GM18498 (cell line): ENCODE measurements around the gene PTPRU.

Source experiments
- ATAC-seq: cut with Tn5 transposase; IDR thresholded peaks from one replicate; pipeline ENCODE4 v1.9.1; 2021; ENCODE audit warnings: mild to moderate bottlenecking, moderate library complexity; ENCODE audit not compliant: unreplicated experiment

Gene PTPRU

DNA sequence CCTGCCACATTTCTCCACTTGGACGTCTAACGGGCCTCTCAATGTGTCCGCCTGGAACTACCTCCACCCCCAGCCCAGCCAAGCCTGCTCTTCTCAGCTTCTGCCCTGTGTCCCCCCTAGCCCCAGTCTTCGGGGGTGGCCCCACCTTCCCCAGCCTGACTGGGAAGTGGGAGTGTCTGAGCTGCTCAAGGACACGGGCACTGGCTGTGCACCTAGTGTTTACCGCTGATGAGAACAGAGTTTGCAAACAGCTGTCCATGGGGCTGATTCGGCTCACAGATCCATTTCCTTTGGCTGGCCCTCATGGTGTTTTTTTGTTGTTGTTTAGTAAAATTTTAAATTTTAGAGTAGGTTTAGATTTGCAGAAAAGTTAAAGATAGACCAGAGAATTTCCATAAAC lies 121.1 kb downstream of the PTPRU start:
- no peak for ATAC-seq

DNA sequence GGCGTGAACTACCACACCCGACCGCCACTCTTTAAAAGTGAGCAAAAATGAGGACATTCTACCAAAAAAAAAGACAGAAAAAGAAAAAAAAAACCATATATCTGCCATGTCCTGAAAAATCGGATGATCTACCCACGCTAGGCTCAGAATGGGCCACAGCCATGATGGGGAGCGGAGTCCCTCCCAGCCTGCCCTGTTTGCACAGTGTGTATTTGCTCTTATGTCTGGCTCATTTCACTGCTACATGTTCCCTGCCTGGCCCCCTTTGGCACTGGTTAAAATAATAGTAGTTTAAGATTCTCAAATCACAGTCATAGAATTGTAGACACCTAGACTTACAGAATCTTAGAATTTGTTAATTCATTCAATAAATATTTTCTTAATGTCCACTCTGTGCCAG lies 121.9 kb downstream of the PTPRU start:
- no peak for ATAC-seq

DNA sequence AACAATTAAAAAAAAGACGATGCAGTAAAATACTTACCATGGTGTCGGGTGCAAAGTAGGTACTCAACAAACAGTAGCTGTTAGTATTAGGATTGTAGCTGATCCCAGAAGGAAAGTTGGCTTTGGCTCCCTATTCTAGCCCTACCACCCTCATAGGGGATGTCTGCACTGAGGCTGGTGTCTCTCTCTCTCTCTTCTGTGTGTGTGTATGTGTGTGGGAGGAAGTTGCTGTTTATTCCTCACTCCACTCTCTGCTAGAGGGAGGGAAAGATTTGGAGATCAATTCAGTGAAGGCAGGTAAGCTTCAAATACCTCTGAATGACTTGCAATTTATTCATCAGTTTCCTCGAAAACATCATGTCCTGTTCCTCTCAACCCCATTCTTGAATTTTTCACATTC lies 124.4 kb downstream of the PTPRU start:
- ATAC-seq: no peak

DNA sequence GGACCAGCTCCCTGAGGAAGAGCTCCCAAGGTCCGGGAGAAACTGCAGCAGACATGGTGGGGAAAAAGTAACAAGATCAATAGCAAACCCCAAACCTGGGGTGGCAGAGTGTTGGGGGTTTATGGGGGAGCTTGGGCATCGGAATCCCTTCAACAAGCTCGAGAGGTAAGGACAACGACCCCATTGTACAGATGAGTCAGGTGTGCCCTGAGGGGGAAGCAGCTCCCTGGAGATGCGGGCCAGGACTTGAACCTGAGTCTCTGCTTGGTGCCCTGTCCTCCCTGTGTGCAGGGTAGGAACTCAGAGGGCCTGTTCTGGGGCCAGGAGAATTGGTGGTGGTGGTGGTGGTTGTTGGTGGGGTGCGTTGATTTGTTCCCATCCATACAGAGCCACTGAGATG lies 125.4 kb downstream of the PTPRU start:
- ATAC-seq: no peak

DNA sequence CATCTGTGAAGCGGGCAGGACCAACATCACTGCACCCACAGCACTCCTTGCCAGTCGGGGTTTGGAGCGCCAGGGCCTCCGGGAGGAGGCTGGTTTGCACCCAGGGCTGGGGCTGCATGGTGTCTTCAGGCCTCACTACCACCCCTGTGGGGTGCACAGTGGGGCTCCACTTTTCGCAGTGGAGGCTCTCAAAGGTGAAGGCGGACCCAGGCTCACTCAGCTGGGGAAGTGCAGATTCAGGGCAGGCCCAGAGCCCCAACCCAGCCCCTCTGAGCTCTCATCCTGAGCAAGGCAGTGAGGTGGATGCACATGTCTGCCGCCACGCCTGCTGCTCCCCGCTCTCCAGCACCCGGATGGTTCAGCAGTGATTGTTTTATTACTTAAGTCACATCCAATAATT lies 125.8 kb downstream of the PTPRU start:
- ATAC-seq: no peak

DNA sequence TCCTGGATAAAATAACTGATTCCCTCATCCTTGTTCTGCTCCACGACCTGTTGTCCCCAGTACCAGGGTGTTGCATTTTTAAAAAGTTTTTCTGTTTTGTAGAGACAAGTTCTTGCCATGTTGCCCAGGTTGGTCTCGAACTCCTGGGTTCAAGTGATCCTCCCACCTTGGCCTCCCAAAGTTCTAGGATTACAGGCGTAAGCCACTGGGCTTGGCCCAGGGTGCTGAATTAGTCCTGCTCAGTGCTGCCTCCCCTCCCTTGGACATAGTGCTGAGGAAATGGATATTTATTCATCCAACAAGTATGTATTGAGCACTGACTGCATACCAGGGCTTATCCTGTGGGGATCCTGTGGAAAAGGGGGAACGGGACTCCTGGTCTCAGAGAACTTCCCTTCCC lies 126.4 kb downstream of the PTPRU start:
- no peak for ATAC-seq

DNA sequence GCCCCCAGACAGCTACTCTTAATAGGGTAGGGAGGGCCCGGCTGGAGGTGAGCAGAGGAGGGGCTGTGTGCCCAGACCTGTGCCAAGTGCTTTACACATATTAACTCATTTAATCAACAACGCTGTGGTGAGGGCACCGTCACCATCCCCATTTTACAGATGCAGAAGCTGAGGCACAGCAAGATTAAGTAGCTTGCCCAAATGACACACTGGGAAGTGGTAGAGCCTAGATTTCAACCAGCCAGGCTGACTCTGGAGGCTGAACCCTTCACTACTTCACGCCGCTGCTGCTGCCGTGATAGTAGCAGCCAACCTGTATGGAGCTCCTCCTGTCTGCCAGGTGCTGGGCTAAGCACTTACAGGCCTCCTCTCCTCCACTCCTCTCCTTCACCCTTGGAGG lies 127.2 kb downstream of the PTPRU start:
- ATAC-seq: no peak

DNA sequence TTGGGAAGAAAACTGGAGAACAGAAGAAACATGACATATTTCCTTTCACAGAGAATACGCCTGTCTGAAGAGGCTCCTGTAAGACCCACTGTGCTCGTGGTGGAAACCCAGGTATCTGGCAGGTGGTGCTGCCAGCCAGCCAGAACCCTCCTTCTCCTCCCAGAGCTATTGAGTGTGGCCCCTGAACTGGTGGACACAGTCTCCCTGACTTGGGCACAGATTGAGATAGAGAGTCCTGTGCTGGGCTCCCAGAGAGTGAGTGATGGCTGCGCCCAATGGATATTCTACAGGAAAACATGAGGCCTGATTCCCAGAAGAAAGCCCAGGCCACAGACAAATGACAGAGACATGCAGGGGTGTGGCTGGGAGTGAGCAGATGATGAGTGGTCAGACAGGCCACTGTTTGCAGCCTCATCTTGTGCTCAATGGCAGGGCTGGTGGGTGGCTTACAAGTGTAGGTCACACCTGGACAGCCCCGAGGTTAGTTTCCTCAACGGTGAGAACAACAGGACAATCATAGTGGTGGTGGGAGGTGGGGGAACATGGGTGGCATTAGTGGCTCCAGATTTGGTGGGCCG lies 127.9 kb downstream of the PTPRU start:
- no peak for ATAC-seq

DNA sequence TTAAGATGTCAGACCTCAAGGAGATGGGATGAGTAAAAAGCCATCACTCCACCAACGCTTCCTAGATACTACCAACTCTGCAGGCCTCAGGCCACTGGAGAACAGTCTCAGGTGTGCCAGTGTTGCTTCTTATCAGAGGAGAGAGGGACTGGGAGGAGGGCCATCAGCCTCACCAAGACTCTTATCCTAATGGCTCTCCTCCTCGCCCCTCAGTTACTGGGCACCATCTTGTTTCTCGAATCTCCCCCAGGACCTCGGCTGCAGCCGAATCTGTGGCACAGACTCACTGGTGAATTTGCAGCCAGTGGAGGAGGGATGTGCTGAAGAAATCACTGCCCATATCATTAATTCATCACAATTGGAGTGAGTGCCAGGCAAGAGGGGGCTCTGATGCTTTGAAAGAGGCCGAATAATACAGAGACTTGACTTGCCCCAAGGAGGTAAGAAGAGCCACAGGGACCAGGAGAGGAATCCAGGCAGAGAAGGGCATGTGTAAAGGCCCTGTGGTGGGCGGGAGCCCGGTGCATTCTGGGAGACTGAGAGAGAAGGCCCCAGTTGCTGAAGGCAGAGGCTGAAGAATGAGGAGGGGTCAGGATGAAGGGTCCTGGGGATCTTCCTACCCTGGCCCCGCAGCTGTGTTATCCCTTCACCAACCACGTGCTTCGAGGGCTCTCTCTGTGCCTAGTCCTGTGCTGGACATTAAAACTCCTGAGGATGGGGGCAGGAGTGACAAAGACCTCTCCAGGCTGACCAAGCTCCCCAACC lies 129.8 kb downstream of the PTPRU start:
- no peak for ATAC-seq

DNA sequence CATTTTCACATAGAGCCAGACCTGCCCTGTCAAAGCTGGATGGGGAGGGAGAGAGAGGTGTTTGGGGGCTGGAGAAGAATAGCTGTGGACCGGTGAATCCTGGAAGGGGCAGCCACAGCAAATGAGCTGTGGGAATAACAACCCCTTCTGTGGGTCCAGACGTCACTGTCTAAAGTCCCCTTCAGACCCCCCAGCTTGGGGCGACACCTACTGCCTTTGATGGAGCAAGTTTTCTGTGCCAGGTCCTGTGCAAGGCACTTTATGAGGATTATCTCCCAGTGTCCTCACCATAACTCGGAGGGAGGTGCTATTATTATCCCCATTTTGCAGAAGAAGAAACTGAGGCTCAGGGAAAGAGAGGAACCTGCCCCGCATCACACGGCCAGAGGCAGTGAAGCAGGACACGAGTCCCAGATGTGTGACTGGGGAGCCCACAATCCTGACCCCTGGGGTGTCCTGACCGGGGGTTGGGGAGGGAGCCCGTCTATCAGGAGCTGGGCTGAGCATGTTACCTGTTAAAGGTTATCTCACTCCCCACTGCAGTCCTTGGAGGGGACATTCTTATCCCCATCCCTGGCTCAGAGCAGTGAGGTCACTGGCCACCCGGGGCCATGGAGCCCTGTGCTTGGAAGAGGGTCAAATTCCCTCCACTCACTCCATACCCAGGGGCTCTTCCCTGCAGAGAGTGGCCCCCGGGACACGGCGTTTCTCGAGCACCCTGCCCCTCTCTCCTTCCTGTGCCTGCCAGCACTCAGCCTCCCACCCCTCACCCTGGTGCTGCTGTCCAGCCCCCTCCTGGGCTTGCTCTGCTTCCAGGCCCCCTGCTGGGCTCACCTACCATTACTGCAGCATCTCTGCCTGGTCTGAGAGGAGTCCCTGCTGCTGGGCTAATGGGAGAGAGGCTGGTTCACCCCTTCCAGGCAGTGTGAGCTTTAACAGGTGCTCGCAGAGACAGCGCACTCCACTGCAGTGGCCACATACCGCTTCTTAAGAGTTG lies 132.9 kb downstream of the PTPRU start:
- ATAC-seq: no peak

DNA sequence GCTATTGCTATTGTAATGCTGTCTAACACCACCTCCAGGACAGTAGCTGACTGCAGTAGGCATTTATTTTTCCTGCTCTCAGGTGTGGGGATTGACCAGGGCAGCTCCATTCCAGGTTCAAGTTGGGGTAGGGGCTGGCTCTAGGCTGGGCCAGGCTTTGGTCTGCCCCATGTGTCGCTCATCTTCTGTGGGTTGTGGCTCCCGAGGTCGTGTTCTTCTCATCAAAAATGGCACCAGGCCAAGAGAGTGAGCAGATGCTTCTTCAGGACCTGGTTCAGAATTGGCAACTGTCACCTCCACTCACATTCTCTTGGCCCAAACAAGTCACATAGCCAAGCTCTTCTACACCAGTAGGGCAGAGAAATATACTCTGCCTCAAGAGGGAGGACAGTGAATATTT lies 133.7 kb downstream of the PTPRU start:
- no peak for ATAC-seq

DNA sequence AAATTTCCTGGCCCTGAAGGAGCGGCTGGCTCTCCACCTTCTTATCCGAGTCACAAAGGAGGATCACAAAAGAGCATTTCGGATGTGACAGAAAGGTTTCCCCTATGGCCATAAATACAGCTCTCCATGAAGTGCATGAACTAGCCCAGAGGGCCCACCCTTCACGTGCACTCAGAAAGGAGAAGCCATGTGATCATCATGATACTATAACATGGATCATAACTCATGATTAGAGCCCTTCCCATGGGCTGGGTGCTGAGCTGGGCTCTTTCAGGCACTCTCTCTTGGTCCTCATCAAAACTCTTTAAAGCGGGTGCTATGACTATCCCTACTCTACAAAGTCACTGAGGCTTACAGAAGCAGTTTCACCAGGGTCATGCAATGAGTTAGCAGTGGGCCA lies 135.0 kb downstream of the PTPRU start:
- no peak for ATAC-seq

DNA sequence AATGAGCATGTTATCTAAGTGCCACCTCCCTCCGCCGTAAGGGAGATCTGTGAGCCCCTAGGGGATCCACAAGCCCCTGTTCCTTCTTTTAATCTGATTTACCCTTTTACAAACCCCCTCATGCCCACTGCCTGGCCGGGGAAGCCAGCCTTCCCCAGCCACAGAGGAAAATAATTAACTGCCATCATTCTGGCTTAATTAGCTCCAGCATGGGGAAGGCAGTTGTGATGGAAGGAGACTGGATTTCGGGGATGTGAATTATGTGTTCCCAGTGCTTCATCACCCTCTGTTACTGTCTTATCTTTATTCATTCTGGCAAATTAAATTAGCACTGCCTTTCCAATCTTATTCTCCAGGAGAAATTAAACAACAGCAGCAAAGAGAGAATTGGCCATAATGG lies 135.8 kb downstream of the PTPRU start:
- ATAC-seq: no peak
